Activated CD8-positive, alpha-beta memory T cell treated with anti-CD3 and anti-CD28 coated beads, Interleukin-2, amount 10 ng/mL, durations not matched to agents 7 days and 5 days (primary cell): ENCODE measurements around the gene DGKB. TPM values are rescaled to one million over a fixed set of nuclear protein-coding genes. Genes with fewer than 3 reads are reported as not detected.

Experiments
- ATAC-seq: fragments of 150-1000 bp; cut with Tn5 transposase; one replicate; pipeline ENCODE4 v1.10.0; 2021; ENCODE audit warnings: moderate library complexity
- CTCF ChIA-PET: fragments of 350-600 bp; sonication (Branson Sonifier 250); formaldehyde crosslinking; loops from one replicate; lab custom pipeline; 2021; ENCODE audit warnings: antibody characterized with exemption; lab: Charles Lee
- DNase-seq: peaks from one replicate; pipeline ENCODE4 v3.0.0-alpha.2; 2020
- H3K27ac Mint-ChIP-seq: one replicate; pipeline ENCODE4 v1.8.0; 2021; ENCODE audit warnings: mild to moderate bottlenecking, mixed read lengths
- H3K27me3 Mint-ChIP-seq: one replicate; pipeline ENCODE4 v1.8.0; 2021; ENCODE audit warnings: mixed read lengths
- H3K36me3 Mint-ChIP-seq: one replicate; pipeline ENCODE4 v1.8.0; 2021; ENCODE audit warnings: mild to moderate bottlenecking, mixed read lengths
- H3K4me1 Mint-ChIP-seq: one replicate; pipeline ENCODE4 v1.8.0; 2021; ENCODE audit warnings: mixed read lengths
- H3K4me3 Mint-ChIP-seq: one replicate; pipeline ENCODE4 v1.8.0; 2021; ENCODE audit warnings: mild to moderate bottlenecking, moderate library complexity, mixed read lengths
- H3K9me3 Mint-ChIP-seq: one replicate; pipeline ENCODE4 v1.8.0; 2022; ENCODE audit warnings: low read depth, mixed read lengths
- total RNA-seq, 2 experiments: library from RNA; stranded (reverse); gene quantifications; one replicate each; pipeline ENCODE4 v1.2.3, GENCODE V29; 2021

DGKB gene
- total RNA-seq, 2 experiments from 2014 or later = not detected

DNA sequence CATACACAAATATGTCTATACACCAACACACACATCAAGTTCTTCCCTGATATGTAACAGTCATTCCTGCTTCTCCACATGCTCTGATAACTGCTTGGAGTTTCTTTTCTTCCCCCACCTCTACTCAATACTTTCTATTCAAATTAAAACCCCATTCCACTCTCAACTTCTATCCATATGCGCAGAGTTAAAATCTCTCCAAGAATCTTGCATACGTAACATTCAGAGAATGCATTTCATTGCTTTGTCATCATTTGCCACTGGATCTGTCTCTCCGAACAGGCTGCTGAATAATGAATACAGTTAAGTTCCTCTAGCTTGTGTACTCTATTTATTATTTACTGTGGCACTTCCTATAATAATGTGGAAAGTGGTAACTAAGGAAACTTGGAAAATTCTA, 68.8 kb downstream of the DGKB start:
- Mint-ChIP-seq H3K4me3 (no peak overlapping the region), H3K27ac (no peak overlapping the region), H3K27me3 (no peaks in the 10 kb centered on the region), H3K4me1 (peaks cover 6% of the 10 kb centered on the region), H3K36me3 (no peaks in the 10 kb centered on the region), H3K9me3 (peaks cover 2% of the 10 kb centered on the region)
- CTCF ChIA-PET = no interaction called here
- ATAC-seq (no peak), DNase-seq (no peak)

GRCh38 chr7:14828053-14828452, 74.5 kb downstream of the DGKB start:
- CTCF ChIA-PET = no interaction called here

DNA sequence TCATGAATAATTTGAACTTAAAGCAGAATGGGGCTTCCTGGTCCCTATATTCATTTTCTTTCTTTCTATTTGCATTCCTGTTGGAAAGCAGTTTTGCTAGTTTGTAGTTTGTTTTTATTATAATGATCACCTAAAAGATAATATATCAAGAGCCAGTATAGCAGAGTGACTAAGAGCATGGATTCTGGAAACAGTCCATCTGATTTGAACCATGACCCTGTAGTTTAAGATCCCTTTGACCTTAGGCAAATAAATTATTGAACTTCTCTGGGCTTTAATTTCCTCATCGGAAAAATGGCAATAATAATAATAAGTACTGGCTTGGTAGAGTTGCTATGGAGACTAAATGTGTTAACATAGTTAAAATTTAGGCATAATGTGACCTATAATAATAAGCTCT, 76.1 kb downstream of the DGKB start:
- no peak for ATAC-seq
- Mint-ChIP-seq H3K27me3 (no peaks in the 10 kb centered on the region), H3K36me3 (no peaks in the 10 kb centered on the region), H3K4me1 (peaks cover 3% of the 10 kb centered on the region), H3K27ac (no peak overlapping the region), H3K9me3 (no peaks in the 10 kb centered on the region), H3K4me3 (no peak overlapping the region)
- DNase-seq = no peak
- CTCF ChIA-PET = no interaction called here

More at GRCh38 chr7:14828053-14828452, 74.5 kb downstream of the DGKB start:
- no peak for DNase-seq
- Mint-ChIP-seq H3K27me3 (no peaks in the 10 kb centered on the region), H3K9me3 (peaks cover 2% of the 10 kb centered on the region), H3K27ac (no peak overlapping the region), H3K4me3 (no peak overlapping the region), H3K36me3 (no peaks in the 10 kb centered on the region), H3K4me1 (peaks cover 3% of the 10 kb centered on the region)
- ATAC-seq = no peak

GRCh38 chr7:14825912-14826311, 76.6 kb downstream of the DGKB start:
- Mint-ChIP-seq H3K36me3 (no peaks in the 10 kb centered on the region), H3K27me3 (no peaks in the 10 kb centered on the region), H3K9me3 (no peaks in the 10 kb centered on the region), H3K4me1 (peaks cover 3% of the 10 kb centered on the region), H3K27ac (no peak overlapping the region), H3K4me3 (no peak overlapping the region)
- DNase-seq (no peak), ATAC-seq (no peak)
- CTCF ChIA-PET = no interaction called here

DNA sequence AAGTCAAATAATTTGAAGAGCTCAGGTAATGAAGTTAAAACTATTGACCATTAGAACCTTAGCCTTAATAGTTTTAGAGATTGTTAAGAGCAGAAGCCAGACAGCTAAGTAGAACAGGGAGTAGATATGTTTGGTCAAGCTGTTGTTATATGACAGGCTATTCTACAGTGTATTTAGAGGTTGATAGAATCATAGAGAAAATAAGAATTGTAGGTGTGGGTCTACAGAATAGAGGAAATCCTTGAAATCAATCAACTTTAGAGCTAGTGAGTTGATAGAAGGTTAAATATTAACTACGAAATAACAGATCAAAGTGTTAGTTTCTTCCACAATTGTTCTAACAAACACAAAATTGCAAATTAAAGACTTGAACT, 80.1 kb downstream of the DGKB start:
- no peak overlapping the region for H3K27ac Mint-ChIP-seq
- no peak for DNase-seq
- H3K27me3 Mint-ChIP-seq = no peaks in the 10 kb centered on the region
- no peaks in the 10 kb centered on the region for H3K9me3 Mint-ChIP-seq
- peaks cover 3% of the 10 kb centered on the region for H3K4me1 Mint-ChIP-seq
- no peak for ATAC-seq
- CTCF ChIA-PET = no interaction called here
- H3K36me3 Mint-ChIP-seq = no peaks in the 10 kb centered on the region
- no peak overlapping the region for H3K4me3 Mint-ChIP-seq

GRCh38 chr7:14821757-14822480, 80.6 kb downstream of the DGKB start:
- ATAC-seq = no peak
- H3K4me1 Mint-ChIP-seq = peaks cover 3% of the 10 kb centered on the region

DNA sequence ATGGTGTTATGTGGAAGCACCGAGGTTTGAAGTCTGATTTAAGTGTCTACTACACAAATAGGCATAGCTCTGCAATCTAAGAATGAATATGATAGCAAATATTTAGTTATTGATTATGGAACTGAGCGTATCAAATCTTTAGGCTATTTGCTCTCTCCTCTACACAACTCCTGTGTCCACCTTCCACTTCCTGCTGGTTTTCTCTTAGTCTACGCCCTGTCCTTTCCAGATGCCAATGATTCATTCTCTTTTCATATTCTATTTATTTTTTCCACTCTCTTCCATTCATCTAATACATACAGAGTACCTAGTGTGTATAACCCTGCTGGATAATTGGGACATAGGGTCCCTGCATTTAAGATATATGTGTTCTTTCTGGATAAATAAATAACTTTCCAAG, 83.7 kb downstream of the DGKB start:
- H3K4me3 Mint-ChIP-seq = no peak overlapping the region
- ATAC-seq = no peak
- DNase-seq = no peak
- H3K36me3 Mint-ChIP-seq = no peaks in the 10 kb centered on the region
- no peak overlapping the region for H3K27ac Mint-ChIP-seq
- no peaks in the 10 kb centered on the region for H3K4me1 Mint-ChIP-seq
- CTCF ChIA-PET = no interaction called here
- H3K27me3 Mint-ChIP-seq = no peaks in the 10 kb centered on the region
- H3K9me3 Mint-ChIP-seq = no peaks in the 10 kb centered on the region

More at GRCh38 chr7:14821757-14822480, 80.6 kb downstream of the DGKB start:
- H3K9me3 Mint-ChIP-seq = no peaks in the 10 kb centered on the region
- DNase-seq = no peak
- no peaks in the 10 kb centered on the region for H3K27me3 Mint-ChIP-seq
- H3K27ac Mint-ChIP-seq = no peak overlapping the region
- CTCF ChIA-PET = no interaction called here
- H3K36me3 Mint-ChIP-seq = no peaks in the 10 kb centered on the region
- H3K4me3 Mint-ChIP-seq = no peak overlapping the region

- no peaks in the 10 kb centered on the region for H3K4me1 Mint-ChIP-seq
- H3K9me3 Mint-ChIP-seq = no peaks in the 10 kb centered on the region
- H3K27me3 Mint-ChIP-seq = no peaks in the 10 kb centered on the region
- no peak overlapping the region for H3K27ac Mint-ChIP-seq
- CTCF ChIA-PET = no interaction called here
- DNase-seq = no peak
- no peak overlapping the region for H3K4me3 Mint-ChIP-seq
- no peak for ATAC-seq
- no peaks in the 10 kb centered on the region for H3K36me3 Mint-ChIP-seq
Observed at GRCh38 chr7:14817829-14818614, 84.5 kb downstream of the DGKB start.

DNA sequence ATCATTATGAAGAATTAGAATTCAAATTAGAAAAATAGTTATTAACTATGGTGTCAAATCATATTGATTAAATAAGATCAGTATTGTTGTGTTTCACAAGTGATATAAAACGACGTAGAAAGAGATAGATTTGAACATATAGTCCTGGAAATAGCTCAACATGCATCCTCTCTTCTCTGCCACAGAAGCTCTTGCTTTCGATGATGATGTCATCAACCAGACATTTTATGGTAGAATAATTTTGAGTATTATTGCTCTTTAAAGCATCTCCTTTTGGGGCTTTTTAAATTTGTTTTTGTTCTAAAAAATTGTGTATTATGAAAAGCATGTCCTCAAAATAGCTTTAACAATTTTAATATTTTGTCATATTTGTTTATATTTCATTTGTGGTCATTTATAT, 95.0 kb downstream of the DGKB start:
- ATAC-seq = no peak
- DNase-seq = no peak
- Mint-ChIP-seq H3K36me3 (no peaks in the 10 kb centered on the region), H3K4me3 (no peak overlapping the region), H3K4me1 (no peaks in the 10 kb centered on the region), H3K27me3 (no peaks in the 10 kb centered on the region), H3K9me3 (no peaks in the 10 kb centered on the region), H3K27ac (no peak overlapping the region)
- CTCF ChIA-PET = no interaction called here

DNA sequence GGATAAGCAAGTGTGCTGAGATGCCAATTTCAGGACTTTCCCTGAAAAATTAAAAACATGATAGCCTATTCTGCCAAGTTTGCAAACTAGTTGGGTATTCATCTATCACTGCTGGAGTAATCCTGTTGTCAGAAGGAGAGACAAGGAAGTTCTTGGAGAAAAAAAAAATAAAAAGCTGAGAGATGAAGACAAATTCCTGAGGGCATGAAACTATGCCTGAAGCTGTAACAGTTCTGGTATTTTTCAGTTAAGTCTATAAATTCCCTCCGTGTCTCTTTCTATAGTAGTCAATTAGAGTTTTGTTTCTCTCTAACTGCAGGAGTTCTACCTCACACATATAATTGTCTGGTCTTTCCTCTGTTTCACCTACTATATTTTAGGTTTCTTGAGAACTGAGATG, 95.7 kb downstream of the DGKB start:
- Mint-ChIP-seq H3K4me1 (no peaks in the 10 kb centered on the region), H3K27me3 (no peaks in the 10 kb centered on the region), H3K36me3 (no peaks in the 10 kb centered on the region), H3K4me3 (no peak overlapping the region), H3K27ac (no peak overlapping the region), H3K9me3 (no peaks in the 10 kb centered on the region)
- CTCF ChIA-PET = no interaction called here
- ATAC-seq (no peak), DNase-seq (no peak)

DNA sequence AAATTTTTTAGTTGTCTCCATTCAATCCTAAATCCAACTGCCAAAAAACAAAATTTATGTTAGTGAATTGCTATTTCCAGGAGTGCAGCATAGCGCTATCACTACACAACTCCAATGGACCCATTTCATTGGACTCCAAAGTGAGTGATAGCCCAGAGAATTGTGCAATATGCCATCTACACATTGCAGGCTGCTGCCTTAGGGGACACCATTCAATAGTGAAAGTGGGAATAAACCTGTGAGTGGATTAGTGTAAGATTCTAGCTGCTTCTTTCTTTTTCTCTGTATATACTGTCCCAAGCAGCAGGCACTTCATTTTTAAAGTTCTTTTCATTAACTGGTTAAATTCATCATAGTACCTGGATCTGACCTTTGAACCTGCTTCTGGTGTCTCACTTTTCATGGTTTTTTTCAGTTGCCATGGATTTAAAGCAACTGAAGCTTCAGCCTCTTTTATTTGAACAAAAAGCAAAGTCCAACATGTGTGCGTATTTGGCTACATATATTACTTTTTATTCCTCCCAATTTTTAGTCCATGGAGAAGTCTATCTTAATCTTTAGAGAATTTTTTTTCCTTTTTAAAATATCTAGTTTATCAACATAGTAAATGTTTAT, 97.3 kb downstream of the DGKB start:
- ATAC-seq (no peak), DNase-seq (no peak)
- Mint-ChIP-seq H3K9me3 (no peaks in the 10 kb centered on the region), H3K27me3 (no peaks in the 10 kb centered on the region), H3K4me1 (no peaks in the 10 kb centered on the region), H3K36me3 (no peaks in the 10 kb centered on the region), H3K4me3 (no peak overlapping the region), H3K27ac (no peak overlapping the region)
- CTCF ChIA-PET = no interaction called here

GRCh38 chr7:14800664-14801063, 101.9 kb downstream of the DGKB start:
- H3K27ac Mint-ChIP-seq = no peak overlapping the region
- no peaks in the 10 kb centered on the region for H3K9me3 Mint-ChIP-seq
- ATAC-seq (no peak), DNase-seq (no peak)
- H3K4me3 Mint-ChIP-seq = no peak overlapping the region
- no peaks in the 10 kb centered on the region for H3K36me3 Mint-ChIP-seq
- H3K27me3 Mint-ChIP-seq = no peaks in the 10 kb centered on the region
- no peaks in the 10 kb centered on the region for H3K4me1 Mint-ChIP-seq
- CTCF ChIA-PET = no interaction called here

DNA sequence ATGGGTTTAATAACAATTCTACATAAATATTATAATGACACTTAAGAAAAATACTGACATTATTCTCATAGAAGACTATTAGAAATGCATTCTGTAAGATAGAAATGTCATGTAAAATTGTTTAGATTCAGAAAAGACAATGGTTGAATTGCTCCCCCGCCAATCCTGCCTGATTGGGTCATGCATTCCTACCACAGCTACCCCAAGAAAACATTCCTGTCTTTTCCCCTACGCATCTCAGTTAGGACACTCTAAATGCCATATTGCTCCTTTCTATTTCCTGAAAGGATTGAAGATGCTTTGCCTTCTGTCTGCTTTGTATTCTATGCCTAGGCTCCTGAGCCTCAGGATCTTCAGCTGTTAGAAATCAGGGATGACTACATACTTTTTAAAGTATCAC, 109.4 kb downstream of the DGKB start:
- Mint-ChIP-seq H3K36me3 (no peaks in the 10 kb centered on the region), H3K9me3 (no peaks in the 10 kb centered on the region), H3K27ac (no peak overlapping the region), H3K4me1 (no peaks in the 10 kb centered on the region), H3K4me3 (no peak overlapping the region), H3K27me3 (no peaks in the 10 kb centered on the region)
- ATAC-seq (no peak), DNase-seq (no peak)
- CTCF ChIA-PET = no interaction called here

GRCh38 chr7:14787551-14787950, 115.0 kb downstream of the DGKB start:
- DNase-seq = no peak
- no peak overlapping the region for H3K4me3 Mint-ChIP-seq
- H3K4me1 Mint-ChIP-seq = no peaks in the 10 kb centered on the region
- no peak overlapping the region for H3K27ac Mint-ChIP-seq
- H3K9me3 Mint-ChIP-seq = no peaks in the 10 kb centered on the region
- no peak for ATAC-seq
- CTCF ChIA-PET = no interaction called here
- no peaks in the 10 kb centered on the region for H3K36me3 Mint-ChIP-seq
- no peaks in the 10 kb centered on the region for H3K27me3 Mint-ChIP-seq
